MM.1S (cell line): ENCODE results near the gene LRRC27.

Experiments used
- EZH2phosphoT487 ChIP-seq: fragments of 300-600 bp; sonication (generic); IDR thresholded peaks from 2 replicates; pipeline ENCODE4 v1.6.1; 2018; ENCODE audit warnings: antibody characterized with exemption, low read length
- TF ChIP-seq, protein P1 (sequence below): fragments of 300-600 bp; sonication (generic); IDR thresholded peaks from 2 replicates; pipeline ENCODE4 v1.5.1; 2016; ENCODE audit warnings: antibody characterized with exemption, low read length, mixed read lengths

DNA sequence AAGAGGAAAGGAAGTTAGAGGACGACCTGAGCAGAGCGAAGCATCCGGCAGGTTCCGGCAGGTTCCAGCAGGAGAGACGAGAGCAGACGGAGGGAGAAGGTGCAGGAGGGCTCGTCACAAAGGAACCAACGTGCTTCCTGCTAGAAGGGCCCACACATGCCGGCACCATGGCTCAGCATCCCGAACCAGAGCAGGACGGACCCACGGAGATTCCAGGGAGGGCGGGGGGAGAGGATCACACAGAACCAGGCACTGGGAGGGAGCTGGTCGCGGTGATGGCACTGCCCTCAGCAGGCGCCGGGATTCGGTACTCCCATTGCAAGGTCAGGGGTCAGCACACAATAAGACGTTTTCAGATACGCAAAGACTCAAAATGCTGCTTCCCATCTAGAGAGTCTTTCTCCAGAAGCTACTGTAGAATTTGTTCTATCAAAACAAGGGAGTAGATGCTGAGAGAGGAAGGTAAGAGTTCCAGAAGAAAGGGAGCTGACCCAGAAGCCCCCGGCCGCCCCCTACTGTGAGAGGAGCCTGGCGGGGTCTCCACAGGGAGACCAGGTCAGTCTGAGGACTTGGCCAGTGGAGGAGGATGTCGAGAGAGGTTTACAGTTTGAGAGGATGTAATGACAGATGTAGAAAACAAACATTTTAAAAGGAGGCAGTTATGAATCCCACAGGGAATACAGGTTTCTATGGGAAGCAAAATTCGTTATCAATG, 41.4 kb downstream of the LRRC27 start:
- TF ChIP-seq, protein P1, sequence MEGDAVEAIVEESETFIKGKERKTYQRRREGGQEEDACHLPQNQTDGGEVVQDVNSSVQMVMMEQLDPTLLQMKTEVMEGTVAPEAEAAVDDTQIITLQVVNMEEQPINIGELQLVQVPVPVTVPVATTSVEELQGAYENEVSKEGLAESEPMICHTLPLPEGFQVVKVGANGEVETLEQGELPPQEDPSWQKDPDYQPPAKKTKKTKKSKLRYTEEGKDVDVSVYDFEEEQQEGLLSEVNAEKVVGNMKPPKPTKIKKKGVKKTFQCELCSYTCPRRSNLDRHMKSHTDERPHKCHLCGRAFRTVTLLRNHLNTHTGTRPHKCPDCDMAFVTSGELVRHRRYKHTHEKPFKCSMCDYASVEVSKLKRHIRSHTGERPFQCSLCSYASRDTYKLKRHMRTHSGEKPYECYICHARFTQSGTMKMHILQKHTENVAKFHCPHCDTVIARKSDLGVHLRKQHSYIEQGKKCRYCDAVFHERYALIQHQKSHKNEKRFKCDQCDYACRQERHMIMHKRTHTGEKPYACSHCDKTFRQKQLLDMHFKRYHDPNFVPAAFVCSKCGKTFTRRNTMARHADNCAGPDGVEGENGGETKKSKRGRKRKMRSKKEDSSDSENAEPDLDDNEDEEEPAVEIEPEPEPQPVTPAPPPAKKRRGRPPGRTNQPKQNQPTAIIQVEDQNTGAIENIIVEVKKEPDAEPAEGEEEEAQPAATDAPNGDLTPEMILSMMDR, result no peak
- TF ChIP-seq EZH2phosphoT487, result no peak
